NCI-H2081 (cell line): Measurements from ENCODE around the gene TNFRSF8.
A peak's percentile ranks its signal among the peaks of the same experiment; 100 is the strongest.

Experiments
- DNase-seq, 2 experiments: peaks; one replicate each; lab custom pipeline; 2025; lab: John Stamatoyannopoulos, UW

Gene TNFRSF8

GRCh38 chr1:12176298-12177118 lies 113.4 kb downstream of the TNFRSF8 start:
- no peak for DNase-seq

DNA sequence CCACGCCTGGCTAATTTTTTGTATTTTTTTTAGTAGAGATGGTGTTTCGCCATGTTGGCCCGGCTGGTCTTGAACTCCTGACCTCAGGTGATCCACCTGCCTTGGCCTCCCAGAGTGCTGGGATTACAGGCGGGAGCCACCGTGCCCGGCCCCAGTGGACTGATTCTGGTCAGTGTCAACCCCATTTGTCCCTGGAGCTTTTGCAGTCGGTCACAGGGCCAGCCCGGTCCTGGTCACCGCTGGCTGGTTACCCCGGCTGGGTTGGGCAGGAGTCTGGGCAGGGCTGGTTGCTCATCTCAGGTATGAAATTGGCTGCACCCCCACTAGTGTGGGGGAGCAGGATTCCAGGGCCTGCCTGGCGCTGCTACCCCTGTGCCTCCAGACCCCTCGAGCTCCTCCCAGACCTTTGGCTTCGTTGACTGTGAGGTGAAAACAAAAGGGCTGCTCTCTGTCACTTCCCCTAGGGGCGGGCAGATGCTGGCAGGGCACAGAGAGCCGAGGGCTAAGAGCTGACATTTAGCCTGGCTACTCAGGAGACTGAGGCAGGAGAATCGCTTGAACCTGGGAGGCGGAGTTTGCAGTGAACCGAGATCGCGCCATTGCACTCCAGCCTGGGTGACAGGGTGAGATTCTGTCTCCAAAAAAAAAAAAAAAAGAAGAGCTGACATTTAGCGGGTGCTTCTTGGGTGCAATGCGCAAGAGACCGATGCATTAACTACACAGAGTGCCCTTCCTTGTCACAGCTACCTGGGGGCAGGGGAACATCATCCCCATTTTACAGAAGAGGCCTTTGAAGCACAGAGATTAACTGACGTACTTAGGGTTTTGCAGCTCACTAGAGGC lies 114.3 kb downstream of the TNFRSF8 start:
- no peak for DNase-seq

- peak; percentile 42 to 62 for DNase-seq
Observed at GRCh38 chr1:12177999-12178441, 114.9 kb downstream of the TNFRSF8 start.

DNA sequence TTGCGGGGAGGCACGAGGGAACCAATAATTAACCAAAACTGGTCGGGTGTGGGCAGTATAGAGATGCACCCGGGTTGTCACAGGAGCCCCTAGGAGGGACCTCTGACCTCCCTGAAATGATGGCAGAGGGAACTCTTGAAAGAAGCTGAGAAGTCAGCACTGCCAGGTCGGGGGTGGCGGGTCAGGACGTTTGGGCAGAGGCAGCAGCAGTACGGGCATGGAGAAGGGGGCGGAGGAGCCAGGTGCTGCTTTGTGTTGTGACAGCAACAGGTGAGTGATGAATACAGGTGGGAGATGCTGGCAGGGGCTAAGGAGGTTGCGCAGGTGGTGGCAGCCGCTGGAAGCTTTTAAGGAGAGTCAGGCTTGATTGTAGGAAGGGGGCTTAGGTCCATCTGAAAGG lies 115.4 kb downstream of the TNFRSF8 start:
- peak; percentile 10 to 37 for DNase-seq

DNA sequence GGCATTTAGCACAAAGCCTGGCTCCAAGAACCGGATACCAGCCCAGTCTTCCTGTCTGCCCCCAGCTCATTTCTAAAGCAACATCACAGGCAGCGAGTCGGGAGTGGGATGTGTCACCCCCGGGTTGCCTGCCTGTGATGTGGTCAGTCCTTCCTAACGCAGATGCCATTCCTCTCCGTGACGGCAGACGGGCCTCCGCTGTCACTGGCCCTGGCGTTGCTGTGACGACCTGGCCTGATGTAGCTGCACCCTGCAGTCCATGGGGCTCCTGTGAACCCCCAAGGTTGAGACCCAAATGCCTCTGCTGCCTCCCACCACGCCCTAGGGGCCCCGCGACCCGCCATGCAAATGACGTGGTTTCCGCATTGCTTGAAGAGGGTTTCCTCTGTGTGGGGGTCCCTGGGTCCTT lies 116.0 kb downstream of the TNFRSF8 start:
- no peak for DNase-seq

GRCh38 chr1:12179676-12180075 lies 116.6 kb downstream of the TNFRSF8 start:
- DNase-seq, result no peak

DNA sequence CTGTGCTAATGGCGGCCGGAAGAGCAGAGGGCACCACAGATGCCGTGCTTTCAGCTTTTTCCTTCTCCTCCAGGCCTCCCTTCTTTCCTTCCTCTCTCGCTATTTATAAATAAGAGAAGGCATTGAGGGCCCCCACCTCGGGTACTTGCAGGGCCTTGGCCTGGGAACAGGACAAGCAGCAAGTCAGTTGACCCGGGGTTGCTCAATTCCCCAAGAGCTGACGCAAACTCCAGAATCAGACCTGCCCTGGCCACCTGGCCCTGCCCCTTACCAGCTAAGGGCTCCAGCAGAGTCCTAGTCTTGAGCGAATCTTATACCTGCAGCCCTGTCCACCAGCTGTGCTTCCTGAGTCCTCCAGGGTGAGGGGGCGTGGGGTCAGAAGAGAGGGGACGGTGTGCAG lies 117.2 kb downstream of the TNFRSF8 start:
- DNase-seq, result no peak

GRCh38 chr1:12180903-12181302 lies 117.8 kb downstream of the TNFRSF8 start:
- DNase-seq, result no peak

DNA sequence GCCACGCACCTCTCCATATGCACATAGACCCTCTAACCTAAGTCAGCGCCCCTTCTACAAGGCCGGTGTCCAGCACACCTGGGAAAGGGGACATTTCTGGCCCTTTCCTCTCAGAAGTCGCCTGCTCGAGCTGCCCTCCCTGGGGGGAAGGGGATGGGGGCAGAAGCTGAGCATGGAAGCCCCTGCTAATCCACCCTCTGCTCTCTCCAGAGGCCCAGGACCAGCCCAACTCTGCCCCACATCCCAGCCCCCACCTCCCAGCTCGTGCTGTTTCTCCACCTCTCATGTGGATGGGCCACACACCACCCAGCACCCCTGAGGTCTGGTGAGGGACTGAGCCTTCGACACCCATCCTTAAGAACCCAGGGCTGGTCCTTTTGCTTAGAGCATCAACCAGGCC lies 118.5 kb downstream of the TNFRSF8 start:
- no peak for DNase-seq

DNA sequence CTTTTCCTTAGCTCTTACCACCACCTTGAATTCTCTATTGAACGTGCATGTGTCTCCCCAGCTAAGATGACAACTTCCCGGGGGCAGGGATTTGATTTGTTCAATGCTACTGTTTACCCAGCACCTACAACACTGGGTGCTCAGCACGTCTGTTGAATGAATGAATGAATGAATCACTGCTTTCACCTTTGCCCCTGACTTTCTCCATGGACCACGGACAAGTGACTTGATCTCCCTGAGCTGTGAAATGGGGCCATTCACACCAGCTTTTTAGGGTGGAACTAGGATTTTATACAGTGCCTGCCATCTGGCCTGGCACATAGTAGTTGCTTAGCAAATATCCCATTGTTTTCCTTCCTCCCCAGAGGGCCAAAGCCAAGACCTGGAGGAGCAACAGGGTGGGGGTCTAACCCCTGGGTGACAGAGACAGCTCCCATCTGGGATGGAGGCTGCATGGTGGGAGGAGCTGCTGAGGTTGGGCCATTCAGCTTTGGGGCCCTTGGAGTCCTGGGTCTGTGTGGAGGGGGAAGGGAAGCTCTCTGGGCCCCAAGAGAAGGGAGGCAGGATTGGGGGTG lies 119.4 kb downstream of the TNFRSF8 start:
- no peak for DNase-seq

- no peak for DNase-seq
Observed at GRCh38 chr1:12183095-12183794, 120.1 kb downstream of the TNFRSF8 start.

DNA sequence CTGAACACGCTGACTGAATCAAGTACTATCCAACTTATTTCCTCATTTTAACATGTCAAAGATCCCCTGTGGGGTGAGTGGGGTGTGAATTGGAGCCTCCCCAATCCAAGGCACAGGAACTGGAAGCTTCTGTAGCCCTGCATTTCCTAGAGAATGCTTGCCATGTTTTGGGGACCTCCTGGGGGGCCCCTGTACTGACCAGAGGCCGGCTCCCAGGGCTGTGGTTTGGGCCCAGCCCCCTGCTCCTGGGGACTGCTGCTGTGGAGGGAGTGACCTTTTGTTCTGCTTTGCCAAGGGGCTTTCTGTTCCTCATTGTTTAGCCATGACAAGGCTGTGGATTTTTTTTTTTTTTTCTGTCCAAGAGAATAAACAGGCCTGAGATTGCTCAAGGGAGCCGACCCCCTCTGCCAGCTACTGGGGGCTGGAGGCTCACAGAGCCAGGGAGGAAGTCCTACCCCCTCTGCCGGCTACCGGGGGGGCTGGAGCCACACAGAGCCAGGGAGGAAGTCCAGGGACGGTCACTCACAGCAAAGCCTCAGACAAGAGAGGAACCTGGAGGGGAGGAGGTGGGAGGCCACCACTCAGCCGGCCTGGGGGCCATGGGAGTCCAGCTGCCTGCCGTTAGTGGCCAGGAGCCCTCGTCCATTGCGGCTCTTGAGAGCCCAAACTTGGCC lies 121.0 kb downstream of the TNFRSF8 start:
- DNase-seq, result no peak

- no peak for DNase-seq
Observed at GRCh38 chr1:12185036-12185917, 122.2 kb downstream of the TNFRSF8 start.

GRCh38 chr1:12185918-12186678 lies 123.0 kb downstream of the TNFRSF8 start:
- DNase-seq, result no peak

- no peak for DNase-seq
Observed at GRCh38 chr1:12186679-12186985, 123.5 kb downstream of the TNFRSF8 start.

- DNase-seq, result no peak
Observed at GRCh38 chr1:12188115-12188514, 125.0 kb downstream of the TNFRSF8 start.

DNA sequence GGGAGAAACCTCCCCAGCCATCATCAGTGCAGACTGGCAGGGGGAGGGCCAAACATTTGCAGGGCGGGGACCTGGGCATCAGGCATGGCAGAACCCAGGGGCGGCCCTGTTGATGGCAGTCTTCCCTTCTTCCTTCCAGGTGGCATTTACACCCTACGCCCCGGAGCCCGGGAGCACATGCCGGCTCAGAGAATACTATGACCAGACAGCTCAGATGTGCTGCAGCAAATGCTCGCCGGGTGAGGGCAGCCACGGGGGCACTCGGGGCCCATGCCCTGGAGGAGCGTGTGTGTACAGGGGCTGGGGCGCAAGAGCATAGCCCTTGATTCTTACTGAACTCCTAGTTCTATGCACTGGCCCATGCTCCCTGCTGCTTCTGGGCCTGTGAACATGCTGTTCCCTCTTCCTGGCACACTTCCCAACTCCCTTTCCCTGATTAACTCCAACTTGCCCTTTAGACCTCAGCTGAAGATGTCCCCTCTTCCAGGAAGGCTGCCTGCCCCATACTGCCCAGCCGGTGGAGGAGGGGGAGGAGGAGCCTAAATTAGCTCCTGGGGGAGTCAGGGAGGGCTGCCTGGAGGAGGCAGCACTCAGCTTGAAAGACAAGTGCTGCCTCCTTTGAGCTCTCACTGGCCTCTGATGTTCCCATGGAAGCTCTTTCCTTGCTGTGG lies 125.7 kb downstream of the TNFRSF8 start:
- no peak for DNase-seq

DNA sequence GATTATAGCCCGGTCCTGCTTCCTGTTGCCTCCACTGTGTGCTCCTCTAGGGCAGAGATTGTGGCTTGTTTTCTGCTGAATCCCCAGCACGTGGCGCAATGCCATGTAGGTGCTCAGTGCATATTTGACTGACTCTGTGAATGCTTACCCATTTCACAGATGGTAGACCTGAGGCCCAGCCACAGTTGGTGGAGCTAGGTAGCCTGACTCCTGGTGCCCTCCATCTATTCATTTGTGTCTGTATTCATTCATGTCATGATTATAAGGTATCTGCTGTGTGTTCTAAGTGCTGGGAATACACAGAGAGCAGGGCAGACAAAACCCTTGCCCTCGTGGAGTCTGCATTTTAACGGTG lies 126.2 kb downstream of the TNFRSF8 start:
- no peak for DNase-seq

GRCh38 chr1:12191242-12192032 lies 128.3 kb downstream of the TNFRSF8 start:
- DNase-seq, result no peak
